ES-I3 (cell line): ENCODE data around the gene PCSK2.

ENCODE experiments used
- H3K36me3 ChIP-seq: 2 replicates; pipeline ENCODE4 v1.6.1; 2013; ENCODE audit warnings: mild to moderate bottlenecking, low read length, control low read depth, moderate library complexity; ENCODE audit not compliant: insufficient read depth
- H3K4me1 ChIP-seq: 2 replicates; pipeline ENCODE4 v1.6.1; 2013; ENCODE audit warnings: mild to moderate bottlenecking, control low read depth, low read length; ENCODE audit not compliant: insufficient read depth
- H3K9ac ChIP-seq: 2 replicates; pipeline ENCODE4 v1.6.1; 2013; ENCODE audit warnings: low read depth, mild to moderate bottlenecking, low read length, moderate library complexity
- H3K9me3 ChIP-seq: 2 replicates; pipeline ENCODE4 v1.6.1; 2013; ENCODE audit warnings: mild to moderate bottlenecking, low read length, moderate library complexity; ENCODE audit not compliant: control insufficient read depth, insufficient read depth

PCSK2 gene

GRCh38 chr20:17421493-17421892 is 194.7 kb downstream of the PCSK2 start:
- H3K9ac ChIP-seq: no peak overlapping the region
- H3K4me1 ChIP-seq: no peaks in the 10 kb centered on the region
- H3K9me3 ChIP-seq: no peaks in the 10 kb centered on the region
- H3K36me3 ChIP-seq: no peaks in the 10 kb centered on the region

DNA sequence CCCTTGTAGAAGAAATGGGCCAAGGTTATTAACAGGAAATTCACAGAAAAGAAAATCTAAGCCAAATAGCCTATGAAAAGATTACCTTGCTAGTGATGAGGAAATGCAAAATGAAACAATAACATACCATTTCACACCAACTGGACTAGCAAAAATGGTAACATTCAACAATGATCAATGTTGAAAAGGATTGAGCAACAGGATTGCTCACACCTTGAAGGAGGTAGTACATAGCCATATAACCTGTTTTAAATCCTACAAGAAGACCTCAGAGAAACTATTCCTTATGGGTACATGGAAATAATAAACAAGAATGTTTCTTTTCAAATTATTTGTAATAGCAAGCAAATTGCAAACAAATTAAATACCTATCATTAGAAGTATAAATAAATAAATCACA is 196.9 kb downstream of the PCSK2 start:
- Histone ChIP-seq H3K4me1 (no peaks in the 10 kb centered on the region), H3K9ac (no peak overlapping the region), H3K9me3 (no peaks in the 10 kb centered on the region), H3K36me3 (no peaks in the 10 kb centered on the region)

GRCh38 chr20:17427638-17428037 is 200.8 kb downstream of the PCSK2 start:
- Histone ChIP-seq H3K36me3 (no peaks in the 10 kb centered on the region), H3K4me1 (no peaks in the 10 kb centered on the region), H3K9me3 (no peaks in the 10 kb centered on the region), H3K9ac (no peak overlapping the region)

DNA sequence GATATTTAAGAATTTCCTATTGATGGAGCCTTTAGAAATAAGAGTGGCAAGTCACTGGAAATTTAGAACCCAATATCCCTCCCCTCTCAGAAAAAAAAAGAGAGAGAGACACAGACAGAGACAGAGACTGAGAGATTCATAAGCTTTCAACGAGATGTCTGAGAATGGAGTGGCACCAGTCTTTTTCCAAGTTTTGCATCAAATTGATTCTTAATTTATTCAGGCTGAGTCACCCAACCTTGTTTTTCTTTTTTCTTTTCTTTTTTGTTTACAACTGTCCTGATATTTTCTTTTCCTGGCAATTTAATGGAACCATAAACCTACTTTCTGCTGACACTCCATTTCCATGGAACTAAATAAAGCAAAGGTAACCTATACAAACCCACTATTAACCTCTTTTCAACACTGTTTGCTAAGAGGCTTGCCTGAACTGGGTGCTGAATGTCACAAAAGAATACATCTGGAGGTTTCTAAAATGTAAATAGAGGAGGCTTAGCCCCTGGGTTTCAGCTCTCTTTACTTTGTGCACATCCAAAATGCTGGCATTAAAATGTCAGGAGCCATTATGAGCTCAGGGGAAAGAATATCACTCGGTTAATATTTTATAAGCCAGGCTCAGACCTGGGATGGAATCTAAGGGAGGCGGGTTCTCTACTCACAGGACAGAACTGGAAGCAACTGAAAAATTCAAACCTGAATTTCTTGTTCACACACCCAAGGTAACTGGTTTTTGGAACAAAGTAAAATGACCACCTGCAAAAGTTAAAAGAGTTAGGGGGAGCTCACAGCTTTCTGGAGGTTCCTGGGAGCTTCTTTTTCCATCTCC is 203.5 kb downstream of the PCSK2 start:
- H3K36me3 ChIP-seq: no peaks in the 10 kb centered on the region
- no peak overlapping the region for H3K9ac ChIP-seq
- H3K9me3 ChIP-seq: no peaks in the 10 kb centered on the region
- H3K4me1 ChIP-seq: no peaks in the 10 kb centered on the region

DNA sequence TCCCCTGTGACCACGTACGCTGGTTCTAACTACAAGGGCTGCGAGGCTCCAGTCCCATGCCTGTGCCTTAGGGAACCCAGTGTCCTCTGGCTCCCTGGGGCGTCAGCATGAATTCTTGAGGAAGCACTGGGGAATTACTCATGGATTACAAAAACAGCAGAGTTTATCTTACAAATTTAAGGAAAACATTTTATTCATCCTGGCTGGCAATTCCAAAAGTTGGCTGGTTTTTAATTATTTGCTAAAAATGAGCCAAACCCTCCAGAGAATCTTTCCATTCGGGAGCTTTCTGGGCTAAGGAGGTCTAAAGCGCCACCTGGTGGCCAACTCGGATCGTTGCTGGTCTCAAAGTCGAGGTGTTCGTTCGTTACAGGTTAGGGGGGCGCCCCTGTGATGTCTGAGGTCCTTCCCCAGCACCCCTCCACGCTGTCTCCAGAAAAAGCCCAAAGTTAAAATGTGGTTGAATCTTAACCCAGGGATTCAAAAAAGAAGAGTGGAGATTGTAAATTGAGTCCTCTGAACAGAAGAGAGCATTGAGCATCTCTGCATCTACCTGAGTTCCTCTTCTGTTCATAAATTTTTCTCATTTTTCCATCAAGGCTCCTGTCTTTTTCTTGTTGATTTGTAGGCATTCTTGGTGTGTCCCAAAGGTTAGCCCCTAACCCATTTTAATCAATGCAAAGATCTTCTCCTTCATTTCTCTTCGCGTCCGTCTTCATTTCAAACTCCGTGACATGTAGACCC is 205.0 kb downstream of the PCSK2 start:
- no peak overlapping the region for H3K9ac ChIP-seq
- no peaks in the 10 kb centered on the region for H3K9me3 ChIP-seq
- no peaks in the 10 kb centered on the region for H3K4me1 ChIP-seq
- no peaks in the 10 kb centered on the region for H3K36me3 ChIP-seq

DNA sequence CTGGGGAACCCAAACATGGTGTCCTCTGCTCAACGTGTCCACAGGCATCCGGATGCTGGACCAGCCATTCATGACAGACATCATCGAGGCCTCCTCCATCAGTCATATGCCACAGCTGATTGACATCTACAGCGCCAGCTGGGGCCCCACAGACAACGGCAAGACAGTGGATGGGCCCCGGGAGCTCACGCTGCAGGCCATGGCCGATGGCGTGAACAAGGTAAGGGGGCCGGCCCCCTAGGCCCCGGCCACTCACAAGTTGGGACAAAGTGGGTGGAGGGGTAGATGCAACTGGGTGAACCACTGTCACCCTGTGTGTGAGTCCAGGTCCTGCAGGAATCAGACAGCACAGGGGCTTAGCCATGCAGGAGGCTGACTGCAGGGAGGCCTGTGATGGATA is 209.8 kb downstream of the PCSK2 start:
- Histone ChIP-seq H3K9ac (no peak overlapping the region), H3K36me3 (no peaks in the 10 kb centered on the region), H3K4me1 (no peaks in the 10 kb centered on the region), H3K9me3 (no peaks in the 10 kb centered on the region)

DNA sequence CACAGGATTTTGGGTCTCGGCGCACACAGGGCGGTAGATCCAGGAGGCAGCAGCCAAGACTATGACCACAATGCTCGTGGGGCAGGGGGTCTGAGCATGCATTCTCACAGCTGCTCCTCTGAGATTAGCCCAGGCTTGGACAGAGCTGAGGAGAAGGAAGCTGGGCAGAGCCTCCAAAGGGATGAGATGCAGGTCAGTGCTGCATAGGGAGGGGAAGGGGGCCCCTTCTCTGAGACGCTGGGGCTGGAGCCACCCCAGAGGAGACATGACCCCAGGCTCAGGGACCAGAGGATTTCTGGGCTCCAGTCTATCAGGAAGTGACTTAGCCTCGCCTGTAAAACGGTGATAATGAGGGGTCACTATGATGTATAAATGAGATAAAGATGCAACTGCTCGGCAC is 210.4 kb downstream of the PCSK2 start:
- H3K36me3 ChIP-seq: no peaks in the 10 kb centered on the region
- no peaks in the 10 kb centered on the region for H3K4me1 ChIP-seq
- H3K9ac ChIP-seq: no peak overlapping the region
- H3K9me3 ChIP-seq: no peaks in the 10 kb centered on the region

DNA sequence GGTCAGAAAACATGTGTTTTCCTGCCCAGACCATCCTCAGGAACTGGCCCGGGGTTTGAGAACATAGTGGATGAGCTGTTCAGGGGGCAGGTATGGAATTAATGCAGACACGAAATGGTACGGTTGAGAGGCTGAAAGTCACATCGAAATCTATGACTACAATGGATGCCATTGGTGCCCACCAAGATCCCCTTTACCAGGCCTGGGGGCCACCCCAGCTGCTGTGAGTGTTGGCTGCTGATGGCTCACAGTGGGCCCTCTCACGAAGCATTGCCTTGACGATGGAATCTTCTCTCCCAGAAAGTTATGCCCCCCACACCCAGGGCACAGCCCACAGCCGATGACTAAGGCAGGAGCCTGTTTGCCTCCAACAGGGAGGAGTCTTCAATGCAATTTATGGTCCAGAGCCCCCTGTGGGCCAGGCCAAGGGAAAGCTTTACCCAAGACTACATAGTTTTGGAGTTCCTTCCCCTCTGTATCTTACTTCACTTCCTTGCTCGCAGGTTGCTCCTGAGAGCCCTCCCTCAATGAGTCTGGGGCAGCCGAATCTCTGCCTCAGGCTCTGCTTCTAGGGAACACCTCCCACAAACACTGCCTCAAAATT is 211.7 kb downstream of the PCSK2 start:
- no peak overlapping the region for H3K9ac ChIP-seq
- no peaks in the 10 kb centered on the region for H3K4me1 ChIP-seq
- H3K9me3 ChIP-seq: no peaks in the 10 kb centered on the region
- no peaks in the 10 kb centered on the region for H3K36me3 ChIP-seq

DNA sequence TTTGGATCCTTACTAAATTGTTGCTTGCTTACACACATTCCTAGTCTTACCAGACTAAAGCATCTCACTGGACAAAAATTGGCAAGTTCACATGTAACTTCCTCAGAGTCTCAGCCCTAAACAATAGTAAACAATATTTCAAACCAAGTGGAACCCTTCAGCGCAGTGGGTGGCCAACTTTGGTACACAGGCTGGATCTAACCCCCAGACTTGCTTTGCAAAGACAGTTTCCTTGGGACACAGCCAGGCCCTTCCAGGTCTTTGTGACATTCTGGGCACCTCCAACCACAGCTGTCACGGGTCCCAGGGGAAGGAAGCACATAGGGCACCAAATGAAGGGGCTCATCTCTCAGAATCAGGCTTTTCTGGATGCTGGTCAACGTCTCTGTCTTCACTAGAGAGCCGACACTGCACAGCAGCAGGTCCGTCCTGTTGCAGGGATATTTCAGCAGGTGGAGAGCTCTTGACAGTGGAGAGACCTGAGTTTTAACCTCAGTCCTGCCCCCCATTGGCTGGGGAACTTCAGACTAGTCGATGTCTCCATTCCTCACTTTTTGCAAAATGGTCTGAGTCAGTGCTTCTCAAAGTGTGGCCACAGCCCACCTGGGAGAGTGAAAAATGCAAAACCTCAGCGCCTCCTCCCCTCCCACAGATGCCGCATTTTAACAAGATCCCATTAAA is 212.9 kb downstream of the PCSK2 start:
- Histone ChIP-seq H3K36me3 (no peaks in the 10 kb centered on the region), H3K9me3 (no peaks in the 10 kb centered on the region), H3K4me1 (no peaks in the 10 kb centered on the region), H3K9ac (no peak overlapping the region)

DNA sequence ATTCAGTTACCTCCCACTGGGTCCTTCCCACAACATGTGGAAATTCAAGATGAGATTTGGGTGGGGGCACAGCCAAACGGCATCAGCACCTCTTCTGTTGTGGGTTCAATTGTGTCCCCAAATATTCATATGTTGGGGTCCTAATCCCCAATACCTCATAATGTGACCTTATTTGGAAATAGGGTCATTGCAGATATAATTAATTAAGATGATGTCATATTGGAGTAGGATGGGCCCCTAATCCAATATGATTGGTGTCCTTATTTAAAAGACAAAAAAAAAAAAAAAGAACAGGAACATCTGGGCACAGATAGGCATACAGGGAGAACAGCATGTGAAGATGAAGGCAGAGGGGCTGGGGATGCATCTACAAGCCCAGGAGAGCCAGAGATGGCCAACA is 214.9 kb downstream of the PCSK2 start:
- no peaks in the 10 kb centered on the region for H3K9me3 ChIP-seq
- no peaks in the 10 kb centered on the region for H3K4me1 ChIP-seq
- no peaks in the 10 kb centered on the region for H3K36me3 ChIP-seq
- H3K9ac ChIP-seq: no peak overlapping the region

- Histone ChIP-seq H3K9me3 (no peaks in the 10 kb centered on the region), H3K4me1 (no peaks in the 10 kb centered on the region), H3K9ac (no peak overlapping the region), H3K36me3 (no peaks in the 10 kb centered on the region)
Observed at GRCh38 chr20:17442588-17442987, 215.7 kb downstream of the PCSK2 start.

DNA sequence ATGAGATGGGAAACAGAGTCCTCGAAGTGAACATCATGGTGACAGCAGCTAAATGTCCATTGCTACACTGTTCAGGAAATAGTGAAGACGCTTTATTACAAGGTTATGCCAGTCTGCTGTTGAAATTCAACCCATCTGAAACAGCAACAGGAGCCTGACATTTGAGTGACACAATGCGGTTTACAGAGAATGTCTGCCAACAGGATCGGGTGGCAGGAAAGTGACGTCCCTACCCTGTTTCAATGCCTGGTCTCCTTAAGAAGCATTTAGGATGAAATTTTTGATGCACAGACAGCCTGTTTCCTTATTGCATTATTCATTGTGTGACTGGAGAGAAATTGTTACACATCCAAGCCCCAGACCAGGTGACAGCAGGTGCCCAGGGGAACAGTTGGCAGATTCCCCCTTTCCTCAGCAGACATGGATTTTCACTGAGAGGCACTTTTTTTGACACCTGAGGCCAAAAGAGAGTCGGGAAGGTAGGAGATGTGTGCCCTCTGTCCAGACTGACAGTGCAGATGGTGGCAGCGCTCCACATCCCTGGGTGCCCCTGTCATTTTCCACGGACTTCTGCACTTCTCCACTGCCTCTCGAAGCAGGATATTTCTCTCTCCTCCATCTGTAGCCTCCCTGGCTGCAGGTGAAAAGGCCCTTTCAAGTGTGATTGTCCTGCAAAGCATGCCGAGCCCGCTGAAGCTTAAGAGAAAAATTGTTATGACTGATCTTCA is 216.5 kb downstream of the PCSK2 start:
- no peaks in the 10 kb centered on the region for H3K9me3 ChIP-seq
- H3K9ac ChIP-seq: no peak overlapping the region
- H3K4me1 ChIP-seq: no peaks in the 10 kb centered on the region
- no peaks in the 10 kb centered on the region for H3K36me3 ChIP-seq

- Histone ChIP-seq H3K36me3 (no peaks in the 10 kb centered on the region), H3K4me1 (no peaks in the 10 kb centered on the region), H3K9me3 (no peaks in the 10 kb centered on the region), H3K9ac (no peak overlapping the region)
Observed at GRCh38 chr20:17444091-17444490, 217.3 kb downstream of the PCSK2 start.

DNA sequence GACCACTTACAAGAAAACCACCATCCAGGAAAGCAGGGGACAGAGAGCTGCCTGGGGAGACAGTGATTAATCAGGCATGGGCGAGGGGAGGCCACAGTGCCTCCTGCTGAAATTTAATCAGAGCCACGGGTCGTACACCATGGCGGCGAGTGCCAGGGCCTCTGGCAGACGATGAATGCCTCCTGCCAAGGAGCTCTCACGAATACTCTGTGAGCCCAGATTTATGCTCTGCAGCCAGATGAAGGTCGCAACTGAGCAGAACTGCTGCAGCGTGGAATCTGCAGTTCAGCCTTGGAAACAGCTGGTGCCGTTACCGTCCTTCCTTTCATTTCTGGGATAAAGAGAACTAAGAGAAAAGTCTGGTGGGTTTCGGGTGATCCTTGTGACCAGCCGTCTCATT is 218.7 kb downstream of the PCSK2 start:
- H3K36me3 ChIP-seq: no peaks in the 10 kb centered on the region
- H3K4me1 ChIP-seq: no peaks in the 10 kb centered on the region
- no peak overlapping the region for H3K9ac ChIP-seq
- no peaks in the 10 kb centered on the region for H3K9me3 ChIP-seq
